DOHH2 (cell line): ENCODE data around the gene METTL18.

Experiments
- H3F3A ChIP-seq: fragments of 200-600 bp; sonication (generic), shearing (Covaris generic); 2 replicates; pipeline ENCODE4 v1.6.0; 2016; ENCODE audit warnings: antibody characterized with exemption, mild to moderate bottlenecking; ENCODE audit not compliant: control insufficient read depth, insufficient read depth
- H3K27ac ChIP-seq: fragments of 200-600 bp; sonication (generic); 2 replicates; pipeline ENCODE4 v1.5.1; 2014; ENCODE audit warnings: low read depth, mild to moderate bottlenecking, low read length, moderate library complexity
- H3K27me3 ChIP-seq: fragments of 200-600 bp; sonication (generic); 2 replicates; pipeline ENCODE4 v1.6.1; 2014; ENCODE audit warnings: mild to moderate bottlenecking, low read length, mixed read lengths; ENCODE audit not compliant: control insufficient read depth
- H3K36me3 ChIP-seq: fragments of 200-600 bp; sonication (generic); 2 replicates; pipeline ENCODE4 v1.6.1; 2014; ENCODE audit warnings: mild to moderate bottlenecking, low read length, moderate library complexity, mixed read lengths; ENCODE audit not compliant: control insufficient read depth
- H3K4me1 ChIP-seq: fragments of 200-600 bp; sonication (generic); 2 replicates; pipeline ENCODE4 v1.6.1; 2014; ENCODE audit warnings: mild to moderate bottlenecking, low read length, mixed read lengths; ENCODE audit not compliant: control insufficient read depth
- H3K4me2 ChIP-seq: fragments of 200-600 bp; sonication (generic); 2 replicates; pipeline ENCODE4 v1.6.0; 2014; ENCODE audit warnings: mild to moderate bottlenecking, low read length, moderate library complexity
- H3K4me3 ChIP-seq: fragments of 200-600 bp; sonication (generic); 2 replicates; pipeline ENCODE4 v1.5.1; 2014; ENCODE audit warnings: mild to moderate bottlenecking, low read length, mixed read lengths
- H3K79me2 ChIP-seq: fragments of 200-600 bp; sonication (generic); 2 replicates; pipeline ENCODE4 v1.6.1; 2014; ENCODE audit warnings: mild to moderate bottlenecking, low read length, mixed read lengths; ENCODE audit not compliant: control insufficient read depth
- H3K9me2 ChIP-seq: fragments of 200-600 bp; sonication (generic); replicated peaks from 2 replicates; pipeline ENCODE4 v1.6.1; 2014; ENCODE audit warnings: mild to moderate bottlenecking, low read length, mixed read lengths; ENCODE audit not compliant: control insufficient read depth
- H3K9me3 ChIP-seq: fragments of 200-600 bp; sonication (generic); 2 replicates; pipeline ENCODE4 v1.6.1; 2014; ENCODE audit warnings: antibody characterized with exemption, low read length, mixed read lengths; ENCODE audit not compliant: control insufficient read depth, insufficient read depth
- H4K20me1 ChIP-seq: fragments of 200-600 bp; sonication (generic); 2 replicates; pipeline ENCODE4 v1.6.0; 2014; ENCODE audit warnings: low read depth, mild to moderate bottlenecking, antibody characterized with exemption, low read length, moderate library complexity; ENCODE audit not compliant: control insufficient read depth, insufficient read depth
- EZH2phosphoT487 ChIP-seq: fragments of 200-600 bp; sonication (generic); IDR thresholded peaks from 2 replicates; pipeline ENCODE4 v1.6.1; 2017; ENCODE audit warnings: borderline replicate concordance, mild to moderate bottlenecking, antibody characterized with exemption, low read length, moderate library complexity, mixed read lengths
- TF ChIP-seq, protein P1 (sequence below): fragments of 200-600 bp; sonication (generic); IDR thresholded peaks from one replicate; pipeline ENCODE4 v1.5.1; 2014; ENCODE audit warnings: antibody characterized with exemption, mild to moderate bottlenecking, low read depth, low read length; ENCODE audit not compliant: poor library complexity, severe bottlenecking

The METTL18 gene

DNA sequence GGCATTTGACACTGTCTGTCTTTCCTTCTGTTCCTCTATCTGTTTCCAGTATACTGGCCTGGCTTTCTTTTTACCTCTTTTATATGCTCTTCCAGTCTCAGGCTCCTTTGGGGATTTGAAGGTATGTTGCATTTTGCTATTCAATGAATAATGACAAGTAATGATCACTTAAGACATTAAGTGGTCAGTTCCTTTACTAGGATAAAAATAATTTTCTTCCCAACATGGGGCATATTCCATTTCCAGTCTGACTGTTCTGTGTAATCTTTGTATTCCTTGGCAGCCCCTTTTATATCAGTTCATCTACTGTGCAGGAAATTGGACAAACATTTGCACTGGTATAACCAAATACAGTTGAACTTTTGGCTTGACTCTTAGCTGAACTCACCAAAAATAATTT, 15.6 kb downstream of the METTL18 start:
- H3K27me3 ChIP-seq = peaks cover 5% of the 10 kb centered on the region; the same call in 1 of the 2 replicates
- H3K9me2 ChIP-seq = no peaks in the 10 kb centered on the region
- no peaks in the 10 kb centered on the region for H3K4me1 ChIP-seq
- H3K9me3 ChIP-seq = no peaks in the 10 kb centered on the region
- H3K27ac ChIP-seq = no peak overlapping the region
- TF ChIP-seq, protein P1, sequence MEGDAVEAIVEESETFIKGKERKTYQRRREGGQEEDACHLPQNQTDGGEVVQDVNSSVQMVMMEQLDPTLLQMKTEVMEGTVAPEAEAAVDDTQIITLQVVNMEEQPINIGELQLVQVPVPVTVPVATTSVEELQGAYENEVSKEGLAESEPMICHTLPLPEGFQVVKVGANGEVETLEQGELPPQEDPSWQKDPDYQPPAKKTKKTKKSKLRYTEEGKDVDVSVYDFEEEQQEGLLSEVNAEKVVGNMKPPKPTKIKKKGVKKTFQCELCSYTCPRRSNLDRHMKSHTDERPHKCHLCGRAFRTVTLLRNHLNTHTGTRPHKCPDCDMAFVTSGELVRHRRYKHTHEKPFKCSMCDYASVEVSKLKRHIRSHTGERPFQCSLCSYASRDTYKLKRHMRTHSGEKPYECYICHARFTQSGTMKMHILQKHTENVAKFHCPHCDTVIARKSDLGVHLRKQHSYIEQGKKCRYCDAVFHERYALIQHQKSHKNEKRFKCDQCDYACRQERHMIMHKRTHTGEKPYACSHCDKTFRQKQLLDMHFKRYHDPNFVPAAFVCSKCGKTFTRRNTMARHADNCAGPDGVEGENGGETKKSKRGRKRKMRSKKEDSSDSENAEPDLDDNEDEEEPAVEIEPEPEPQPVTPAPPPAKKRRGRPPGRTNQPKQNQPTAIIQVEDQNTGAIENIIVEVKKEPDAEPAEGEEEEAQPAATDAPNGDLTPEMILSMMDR = no peak
- no peak for TF ChIP-seq EZH2phosphoT487
- H3K79me2 ChIP-seq = no peaks in the 10 kb centered on the region
- H3K36me3 ChIP-seq = no peaks in the 10 kb centered on the region
- no peaks in the 10 kb centered on the region for H3F3A ChIP-seq
- no peaks in the 10 kb centered on the region for H4K20me1 ChIP-seq
- no peak overlapping the region for H3K4me3 ChIP-seq
- H3K4me2 ChIP-seq = no peak overlapping the region

DNA sequence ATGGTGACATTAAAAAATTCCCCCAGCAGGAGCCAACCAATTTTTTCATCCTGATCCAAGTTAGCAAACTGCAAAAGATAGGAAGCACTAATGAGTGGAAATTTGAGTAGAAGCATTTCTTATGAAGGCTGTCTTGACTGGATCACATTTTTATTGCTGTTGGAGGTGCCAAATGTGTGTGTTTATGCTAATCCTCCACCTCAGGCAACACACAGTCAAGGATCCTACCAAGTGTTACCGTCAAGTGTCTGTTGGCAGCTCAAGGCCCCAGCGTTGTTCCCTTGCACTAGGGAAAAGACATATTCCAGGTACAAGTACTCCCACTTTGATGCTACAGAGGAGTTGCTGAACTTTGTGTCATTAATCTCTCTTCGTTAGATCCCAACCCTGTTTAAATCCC, 18.3 kb downstream of the METTL18 start:
- no peaks in the 10 kb centered on the region for H3K9me3 ChIP-seq
- peaks cover 7% of the 10 kb centered on the region; the same call in 1 of the 2 replicates for H3K27me3 ChIP-seq
- H3K4me2 ChIP-seq = no peak overlapping the region
- no peaks in the 10 kb centered on the region for H4K20me1 ChIP-seq
- H3K4me3 ChIP-seq = no peak overlapping the region
- no peaks in the 10 kb centered on the region for H3K4me1 ChIP-seq
- no peaks in the 10 kb centered on the region for H3F3A ChIP-seq
- H3K9me2 ChIP-seq = no peaks in the 10 kb centered on the region
- no peaks in the 10 kb centered on the region for H3K79me2 ChIP-seq
- H3K36me3 ChIP-seq = no peaks in the 10 kb centered on the region
- H3K27ac ChIP-seq = no peak overlapping the region
- no peak for TF ChIP-seq EZH2phosphoT487
- TF ChIP-seq, protein P1 = no peak

DNA sequence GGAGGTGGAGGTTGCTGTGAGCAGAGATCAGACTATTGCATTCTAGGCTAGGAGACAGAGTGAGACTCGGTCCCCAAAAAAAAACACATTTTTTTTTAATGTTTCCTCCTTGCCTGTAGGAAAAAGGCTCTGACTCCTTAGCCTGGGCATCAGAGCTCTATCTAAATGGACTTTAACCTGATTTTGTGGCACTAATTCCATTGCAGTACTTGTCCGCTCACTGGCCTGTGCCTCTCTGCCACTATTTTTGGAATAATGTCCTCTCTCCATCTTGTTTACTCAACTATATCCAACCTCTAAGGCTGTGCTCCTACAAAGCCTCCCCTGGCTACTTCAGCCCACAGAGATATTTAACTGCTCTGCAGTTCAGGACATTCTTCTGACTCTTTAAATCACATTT, 26.5 kb downstream of the METTL18 start:
- Histone ChIP-seq H3K4me3 (no peak overlapping the region), H3K27me3 (peaks cover 7% of the 10 kb centered on the region; the same call in 1 of the 2 replicates), H3K9me2 (no peaks in the 10 kb centered on the region), H3K36me3 (no peaks in the 10 kb centered on the region), H3K79me2 (no peaks in the 10 kb centered on the region), H4K20me1 (no peaks in the 10 kb centered on the region), H3K27ac (no peak overlapping the region), H3K4me1 (no peaks in the 10 kb centered on the region), H3K4me2 (no peak overlapping the region), H3F3A (no peaks in the 10 kb centered on the region), H3K9me3 (no peaks in the 10 kb centered on the region)
- TF ChIP-seq EZH2phosphoT487 = no peak
- TF ChIP-seq, protein P1 = no peak
